K562 (cell line): ENCODE measurements around the gene CCDC50. TPM values are rescaled to one million over a fixed set of nuclear protein-coding genes. Genes with fewer than 3 reads are reported as not detected.

ENCODE experiments used
- ATAC-seq: fragments of 200-7000 bp; cut with Tn5 transposase; 3 replicates; pipeline ENCODE4 v1.9.1; 2020; ENCODE audit warnings: moderate library complexity
- BruUV-seq: library from RNA; stranded (reverse); fragments of 400-500 nt; replicated peaks from 2 replicates; lab custom pipeline; 2021; lab: Mats Ljungman, UMichigan
- CTCF ChIA-PET: fragments of 300-600 bp; formaldehyde crosslinking; extraction: SDS; loops from one replicate; lab custom pipeline; 2021; ENCODE audit warnings: low intra/inter-chr PET ratio; lab: Yijun Ruan, JAX
- POLR2A ChIA-PET: fragments of 300-600, 350-650 bp; sonication (Branson Sonifier 250); formaldehyde crosslinking; extraction: SDS; loops from one replicate; lab custom pipeline; 2021; ENCODE audit warnings: antibody characterized with exemption, inconsistent platforms; lab: Yijun Ruan, JAX
- DNase-seq, 4 experiments: peaks; one replicate each; pipeline versions ENCODE4 v3.0.0 to v3.0.0-alpha.2; 2011 to 2018; ENCODE audit warnings: low spot score in 3 of 4, mixed read lengths in 3 of 4; ENCODE audit errors: extremely low read depth in 1 of 4
- FAIRE-seq: peaks from 2 replicates; lab custom pipeline; 2011; peaks lifted over from hg19 to GRCh38; lab: Jason Lieb, UNC
- H2AFZ ChIP-seq: 2 replicates; pipeline ENCODE4 v1.6.0; 2011; ENCODE audit warnings: low read depth, low read length, control low read depth, inconsistent platforms
- H3K27ac ChIP-seq: fragments of 200-600 bp; 3 replicates; pipeline ENCODE4 v1.8.0; 2011; ENCODE audit warnings: low read depth, mild to moderate bottlenecking, control low read depth, inconsistent platforms, low read length, moderate library complexity, mixed read lengths; ENCODE audit errors: extremely low read depth
- H3K27me3 ChIP-seq, 2 experiments: fragments of 300-600 bp in 1 of 2; 2 replicates in 1 of 2; 3 replicates in 1 of 2; pipeline versions ENCODE4 v1.6.0 to v1.8.0; 2011; ENCODE audit warnings: inconsistent platforms in 2 of 2, low read length in 2 of 2, mild to moderate bottlenecking in 1 of 2, mixed read lengths in 1 of 2, moderate library complexity in 1 of 2; ENCODE audit not compliant: control insufficient read depth in 2 of 2, insufficient read depth in 2 of 2
- H3K36me3 ChIP-seq: fragments of 300-600 bp; 3 replicates; pipeline ENCODE4 v1.8.0; 2011; ENCODE audit warnings: mild to moderate bottlenecking, low read length, inconsistent platforms; ENCODE audit not compliant: control insufficient read depth, insufficient read depth
- H3K4me1 ChIP-seq, 2 experiments: fragments of 200-600 bp in 1 of 2; replicated peaks in 1 of 2; 2 replicates in 1 of 2; 3 replicates in 1 of 2; pipeline versions ENCODE4 v1.5.1 to v1.8.0; 2011; ENCODE audit warnings: inconsistent platforms in 2 of 2, low read length in 2 of 2, mild to moderate bottlenecking in 1 of 2, mixed read lengths in 1 of 2, moderate library complexity in 1 of 2; ENCODE audit not compliant: control insufficient read depth in 2 of 2, insufficient read depth in 2 of 2
- H3K4me2 ChIP-seq: 2 replicates; pipeline ENCODE4 v1.6.1; 2011; ENCODE audit warnings: low read length, control low read depth, inconsistent platforms, mixed read lengths; ENCODE audit not compliant: insufficient read depth
- H3K4me3 ChIP-seq: fragments of 200-600 bp; sonication (generic), shearing (Covaris generic); 2 replicates; pipeline ENCODE4 v1.5.1; 2016; ENCODE audit warnings: control low read depth, inconsistent platforms
- H3K79me2 ChIP-seq: fragments of 200-600 bp; 3 replicates; pipeline ENCODE4 v1.8.0; 2011; ENCODE audit warnings: low read length, inconsistent platforms; ENCODE audit not compliant: control insufficient read depth, insufficient read depth
- H3K9ac ChIP-seq, 2 experiments: 2 replicates each; pipeline versions ENCODE4 v1.6.0 to v1.6.1; 2011; ENCODE audit warnings: low read depth in 2 of 2, low read length in 2 of 2, control low read depth in 1 of 2, inconsistent platforms in 1 of 2, mild to moderate bottlenecking in 1 of 2, mixed read lengths in 1 of 2; ENCODE audit not compliant: insufficient read depth in 1 of 2
- H3K9me1 ChIP-seq: one replicate; pipeline ENCODE4 v1.6.0; 2011; ENCODE audit warnings: inconsistent platforms, mild to moderate bottlenecking, low read length, moderate library complexity; ENCODE audit not compliant: control insufficient read depth, insufficient read depth
- H3K9me3 ChIP-seq: replicated peaks from 2 replicates; pipeline ENCODE4 v1.5.1; 2011; ENCODE audit warnings: low read depth, low read length, inconsistent platforms; ENCODE audit not compliant: control insufficient read depth, insufficient read depth
- H4K20me1 ChIP-seq: replicated peaks from 2 replicates; pipeline ENCODE4 v1.6.1; 2011; ENCODE audit warnings: low read length, inconsistent platforms, mixed read lengths; ENCODE audit not compliant: control insufficient read depth, insufficient read depth
- WGBS: fragments of 100-300 bp; shearing (Covaris generic); methylation state at CpG from one replicate; pipeline ENCODE4 v1.1.6; 2016; ENCODE audit warnings: low coverage, mixed read lengths; ENCODE audit not compliant: insufficient coverage; ENCODE audit errors: missing lambda C conversion rate; 5-methylcytosine and 5-hydroxymethylcytosine counted together
- in situ Hi-C: fragments of 300-500 bp; cut with MboI; formaldehyde crosslinking; loops from 4 replicates; pipeline ENCODE4 v1.15.0; 2018; ENCODE audit warnings: inconsistent platforms, mixed read lengths
- intact Hi-C: fragments of 100-400 bp; cut with micrococcal nuclease; formaldehyde crosslinking; loops from 2 replicates; pipeline ENCODE4 v1.14.2; 2022
- polyA plus RNA-seq, 8 experiments: library from polyadenylated mRNA; depleted of rRNA in 4 of 8; stranded (reverse) in 5 of 8; unstranded in 3 of 8; fragments of >200 nt; fragmentation: Nextera tagmentation in 2 of 8; fragmentation: Illumina TruSeq in 1 of 8; extraction: Ambion mirVana in 2 of 8; extraction: Trizol in 1 of 8; gene quantifications; 2 replicates each; pipeline versions ENCODE4 v1.2.1 to v1.2.3, GENCODE V29; 2011 to 2014; ENCODE audit warnings: inconsistent platforms in 1 of 8, missing spikeins in 1 of 8
- total RNA-seq, 7 experiments: library from RNA; depleted of rRNA in 6 of 7; stranded (reverse); fragments of >200 nt in 6 of 7; fragmentation: Illumina TruSeq in 2 of 7; extraction: Trizol in 2 of 7; gene quantifications; 2 replicates each; pipeline versions ENCODE4 v1.2.1 to v1.2.3, GENCODE V29; 2011 to 2021; ENCODE audit warnings: low replicate concordance in 1 of 7
- TF ChIP-seq, protein P1 (sequence below): fragments of 450-650 bp; IDR thresholded peaks from 2 replicates; pipeline ENCODE4 v1.6.1; 2016; ENCODE audit warnings: mild to moderate bottlenecking, moderate library complexity
- TF ChIP-seq, protein P2 (sequence below), 3 experiments: IDR thresholded peaks in 2 of 3; conservative IDR thresholded peaks in 1 of 3; 2 replicates each; pipeline ENCODE4 v1.5.1; 2011 to 2012; ENCODE audit warnings: low read length in 3 of 3, mild to moderate bottlenecking in 3 of 3, control low read depth in 2 of 3, improper control_type of control experiment in 1 of 3, inconsistent platforms in 1 of 3, low read depth in 1 of 3, mixed read lengths in 1 of 3, moderate library complexity in 1 of 3; ENCODE audit not compliant: insufficient read depth in 2 of 3

Gene CCDC50
- total and polyA plus RNA-seq, 9 of the 15 experiments (the other 6 are each of a cell fraction or from before 2014, with no cell fraction given) = 8.4 to 63.4 (median 40.4) TPM

DNA sequence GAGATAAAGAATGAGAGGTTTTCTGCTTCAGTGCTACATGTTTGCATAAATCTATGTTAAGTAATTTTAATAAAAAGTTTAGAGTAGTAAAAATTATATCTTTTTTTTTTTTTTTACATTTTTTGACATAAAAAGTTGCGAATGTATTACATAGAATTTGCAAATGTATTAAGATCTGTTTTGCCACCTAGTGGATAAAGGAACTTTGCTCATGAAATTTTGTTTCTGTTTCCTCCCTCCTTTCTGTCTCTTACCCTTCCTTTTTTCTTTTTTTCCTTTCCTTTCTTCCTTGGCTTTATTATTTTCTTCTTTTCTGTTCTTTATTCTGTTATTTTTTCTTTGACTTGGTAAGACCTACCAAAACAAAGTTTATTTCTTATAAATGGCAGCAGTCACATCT lies 59.6 kb downstream of the CCDC50 start:
- POLR2A ChIA-PET = no interaction called here
- no peak for FAIRE-seq

More for the DNA sequence above, 59.6 kb downstream of the CCDC50 start:
- no peak for DNase-seq
- Histone ChIP-seq H3K79me2 (no peaks in the 10 kb centered on the region), H3K4me2 (no peak overlapping the region), H4K20me1 (no peaks in the 10 kb centered on the region), H3K9me3 (no peaks in the 10 kb centered on the region), H3K27ac (no peak overlapping the region), H3K36me3 (peaks cover 13% of the 10 kb centered on the region; the same call in 1 of the 3 replicates), H3K9ac (no peak overlapping the region), H3K27me3 (no peaks in the 10 kb centered on the region), H3K9me1 (no peaks in the 10 kb centered on the region), H3K4me1 (no peaks in the 10 kb centered on the region), H2AFZ (no peak overlapping the region), H3K4me3 (no peak overlapping the region)
- no peak for ATAC-seq
- no TSS peak for BruUV-seq
- TF ChIP-seq, protein P1, sequence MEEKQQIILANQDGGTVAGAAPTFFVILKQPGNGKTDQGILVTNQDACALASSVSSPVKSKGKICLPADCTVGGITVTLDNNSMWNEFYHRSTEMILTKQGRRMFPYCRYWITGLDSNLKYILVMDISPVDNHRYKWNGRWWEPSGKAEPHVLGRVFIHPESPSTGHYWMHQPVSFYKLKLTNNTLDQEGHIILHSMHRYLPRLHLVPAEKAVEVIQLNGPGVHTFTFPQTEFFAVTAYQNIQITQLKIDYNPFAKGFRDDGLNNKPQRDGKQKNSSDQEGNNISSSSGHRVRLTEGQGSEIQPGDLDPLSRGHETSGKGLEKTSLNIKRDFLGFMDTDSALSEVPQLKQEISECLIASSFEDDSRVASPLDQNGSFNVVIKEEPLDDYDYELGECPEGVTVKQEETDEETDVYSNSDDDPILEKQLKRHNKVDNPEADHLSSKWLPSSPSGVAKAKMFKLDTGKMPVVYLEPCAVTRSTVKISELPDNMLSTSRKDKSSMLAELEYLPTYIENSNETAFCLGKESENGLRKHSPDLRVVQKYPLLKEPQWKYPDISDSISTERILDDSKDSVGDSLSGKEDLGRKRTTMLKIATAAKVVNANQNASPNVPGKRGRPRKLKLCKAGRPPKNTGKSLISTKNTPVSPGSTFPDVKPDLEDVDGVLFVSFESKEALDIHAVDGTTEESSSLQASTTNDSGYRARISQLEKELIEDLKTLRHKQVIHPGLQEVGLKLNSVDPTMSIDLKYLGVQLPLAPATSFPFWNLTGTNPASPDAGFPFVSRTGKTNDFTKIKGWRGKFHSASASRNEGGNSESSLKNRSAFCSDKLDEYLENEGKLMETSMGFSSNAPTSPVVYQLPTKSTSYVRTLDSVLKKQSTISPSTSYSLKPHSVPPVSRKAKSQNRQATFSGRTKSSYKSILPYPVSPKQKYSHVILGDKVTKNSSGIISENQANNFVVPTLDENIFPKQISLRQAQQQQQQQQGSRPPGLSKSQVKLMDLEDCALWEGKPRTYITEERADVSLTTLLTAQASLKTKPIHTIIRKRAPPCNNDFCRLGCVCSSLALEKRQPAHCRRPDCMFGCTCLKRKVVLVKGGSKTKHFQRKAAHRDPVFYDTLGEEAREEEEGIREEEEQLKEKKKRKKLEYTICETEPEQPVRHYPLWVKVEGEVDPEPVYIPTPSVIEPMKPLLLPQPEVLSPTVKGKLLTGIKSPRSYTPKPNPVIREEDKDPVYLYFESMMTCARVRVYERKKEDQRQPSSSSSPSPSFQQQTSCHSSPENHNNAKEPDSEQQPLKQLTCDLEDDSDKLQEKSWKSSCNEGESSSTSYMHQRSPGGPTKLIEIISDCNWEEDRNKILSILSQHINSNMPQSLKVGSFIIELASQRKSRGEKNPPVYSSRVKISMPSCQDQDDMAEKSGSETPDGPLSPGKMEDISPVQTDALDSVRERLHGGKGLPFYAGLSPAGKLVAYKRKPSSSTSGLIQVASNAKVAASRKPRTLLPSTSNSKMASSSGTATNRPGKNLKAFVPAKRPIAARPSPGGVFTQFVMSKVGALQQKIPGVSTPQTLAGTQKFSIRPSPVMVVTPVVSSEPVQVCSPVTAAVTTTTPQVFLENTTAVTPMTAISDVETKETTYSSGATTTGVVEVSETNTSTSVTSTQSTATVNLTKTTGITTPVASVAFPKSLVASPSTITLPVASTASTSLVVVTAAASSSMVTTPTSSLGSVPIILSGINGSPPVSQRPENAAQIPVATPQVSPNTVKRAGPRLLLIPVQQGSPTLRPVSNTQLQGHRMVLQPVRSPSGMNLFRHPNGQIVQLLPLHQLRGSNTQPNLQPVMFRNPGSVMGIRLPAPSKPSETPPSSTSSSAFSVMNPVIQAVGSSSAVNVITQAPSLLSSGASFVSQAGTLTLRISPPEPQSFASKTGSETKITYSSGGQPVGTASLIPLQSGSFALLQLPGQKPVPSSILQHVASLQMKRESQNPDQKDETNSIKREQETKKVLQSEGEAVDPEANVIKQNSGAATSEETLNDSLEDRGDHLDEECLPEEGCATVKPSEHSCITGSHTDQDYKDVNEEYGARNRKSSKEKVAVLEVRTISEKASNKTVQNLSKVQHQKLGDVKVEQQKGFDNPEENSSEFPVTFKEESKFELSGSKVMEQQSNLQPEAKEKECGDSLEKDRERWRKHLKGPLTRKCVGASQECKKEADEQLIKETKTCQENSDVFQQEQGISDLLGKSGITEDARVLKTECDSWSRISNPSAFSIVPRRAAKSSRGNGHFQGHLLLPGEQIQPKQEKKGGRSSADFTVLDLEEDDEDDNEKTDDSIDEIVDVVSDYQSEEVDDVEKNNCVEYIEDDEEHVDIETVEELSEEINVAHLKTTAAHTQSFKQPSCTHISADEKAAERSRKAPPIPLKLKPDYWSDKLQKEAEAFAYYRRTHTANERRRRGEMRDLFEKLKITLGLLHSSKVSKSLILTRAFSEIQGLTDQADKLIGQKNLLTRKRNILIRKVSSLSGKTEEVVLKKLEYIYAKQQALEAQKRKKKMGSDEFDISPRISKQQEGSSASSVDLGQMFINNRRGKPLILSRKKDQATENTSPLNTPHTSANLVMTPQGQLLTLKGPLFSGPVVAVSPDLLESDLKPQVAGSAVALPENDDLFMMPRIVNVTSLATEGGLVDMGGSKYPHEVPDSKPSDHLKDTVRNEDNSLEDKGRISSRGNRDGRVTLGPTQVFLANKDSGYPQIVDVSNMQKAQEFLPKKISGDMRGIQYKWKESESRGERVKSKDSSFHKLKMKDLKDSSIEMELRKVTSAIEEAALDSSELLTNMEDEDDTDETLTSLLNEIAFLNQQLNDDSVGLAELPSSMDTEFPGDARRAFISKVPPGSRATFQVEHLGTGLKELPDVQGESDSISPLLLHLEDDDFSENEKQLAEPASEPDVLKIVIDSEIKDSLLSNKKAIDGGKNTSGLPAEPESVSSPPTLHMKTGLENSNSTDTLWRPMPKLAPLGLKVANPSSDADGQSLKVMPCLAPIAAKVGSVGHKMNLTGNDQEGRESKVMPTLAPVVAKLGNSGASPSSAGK = no peak
- TF ChIP-seq, protein P2, sequence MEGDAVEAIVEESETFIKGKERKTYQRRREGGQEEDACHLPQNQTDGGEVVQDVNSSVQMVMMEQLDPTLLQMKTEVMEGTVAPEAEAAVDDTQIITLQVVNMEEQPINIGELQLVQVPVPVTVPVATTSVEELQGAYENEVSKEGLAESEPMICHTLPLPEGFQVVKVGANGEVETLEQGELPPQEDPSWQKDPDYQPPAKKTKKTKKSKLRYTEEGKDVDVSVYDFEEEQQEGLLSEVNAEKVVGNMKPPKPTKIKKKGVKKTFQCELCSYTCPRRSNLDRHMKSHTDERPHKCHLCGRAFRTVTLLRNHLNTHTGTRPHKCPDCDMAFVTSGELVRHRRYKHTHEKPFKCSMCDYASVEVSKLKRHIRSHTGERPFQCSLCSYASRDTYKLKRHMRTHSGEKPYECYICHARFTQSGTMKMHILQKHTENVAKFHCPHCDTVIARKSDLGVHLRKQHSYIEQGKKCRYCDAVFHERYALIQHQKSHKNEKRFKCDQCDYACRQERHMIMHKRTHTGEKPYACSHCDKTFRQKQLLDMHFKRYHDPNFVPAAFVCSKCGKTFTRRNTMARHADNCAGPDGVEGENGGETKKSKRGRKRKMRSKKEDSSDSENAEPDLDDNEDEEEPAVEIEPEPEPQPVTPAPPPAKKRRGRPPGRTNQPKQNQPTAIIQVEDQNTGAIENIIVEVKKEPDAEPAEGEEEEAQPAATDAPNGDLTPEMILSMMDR (IDR thresholded peaks at IDR 0.05 in 2 of 3, conservative IDR thresholded peaks at IDR 0.05 in 1 of 3; ENCODE audit: insufficient read depth in 2 of 3, low read depth in 1 of 3, low read length in 3 of 3) = peak in 1 of 3 experiments; percentile 27; a peak in 2 of 6 replicates
- CTCF ChIA-PET = no interaction called here
- WGBS = 78% methylated on average over 1 of the region's 1 CpG
- in situ Hi-C loops (no loop called here), intact Hi-C loops (no loop called here)
